ENCODE data around the gene TBX1. TPM values are rescaled to one million over a fixed set of nuclear protein-coding genes. Genes with fewer than 3 reads are reported as not detected.

The TBX1 gene
- total and polyA plus RNA-seq, 10 of the 15 experiments (the other 5 are each of a cell fraction or from before 2014, with no cell fraction given), result not detected

GRCh38 chr22:19739911-19740449 lies 20.6 kb upstream of the TBX1 start:
- SMC1A ChIA-PET (ENCODE audit: uncharacterized antibody, unreplicated experiment), result no interaction called here
- no peak for TF ChIP-seq CEBPZ (IDR thresholded peaks at IDR 0.05; ENCODE audit: low read depth, low read length)
- TF ChIP-seq YY1 (IDR thresholded peaks at IDR 0.05; ENCODE audit: low read depth, low read length), result no peak
- no peak for TF ChIP-seq IRF5 (IDR thresholded peaks at IDR 0.05; ENCODE audit: borderline replicate concordance)
- TF ChIP-seq ZNF217 (IDR thresholded peaks at IDR 0.05), result no peak
- TF ChIP-seq, protein P1, sequence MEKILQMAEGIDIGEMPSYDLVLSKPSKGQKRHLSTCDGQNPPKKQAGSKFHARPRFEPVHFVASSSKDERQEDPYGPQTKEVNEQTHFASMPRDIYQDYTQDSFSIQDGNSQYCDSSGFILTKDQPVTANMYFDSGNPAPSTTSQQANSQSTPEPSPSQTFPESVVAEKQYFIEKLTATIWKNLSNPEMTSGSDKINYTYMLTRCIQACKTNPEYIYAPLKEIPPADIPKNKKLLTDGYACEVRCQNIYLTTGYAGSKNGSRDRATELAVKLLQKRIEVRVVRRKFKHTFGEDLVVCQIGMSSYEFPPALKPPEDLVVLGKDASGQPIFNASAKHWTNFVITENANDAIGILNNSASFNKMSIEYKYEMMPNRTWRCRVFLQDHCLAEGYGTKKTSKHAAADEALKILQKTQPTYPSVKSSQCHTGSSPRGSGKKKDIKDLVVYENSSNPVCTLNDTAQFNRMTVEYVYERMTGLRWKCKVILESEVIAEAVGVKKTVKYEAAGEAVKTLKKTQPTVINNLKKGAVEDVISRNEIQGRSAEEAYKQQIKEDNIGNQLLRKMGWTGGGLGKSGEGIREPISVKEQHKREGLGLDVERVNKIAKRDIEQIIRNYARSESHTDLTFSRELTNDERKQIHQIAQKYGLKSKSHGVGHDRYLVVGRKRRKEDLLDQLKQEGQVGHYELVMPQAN (conservative IDR thresholded peaks at IDR 0.05), result no peak
- TF ChIP-seq ZNF24 (IDR thresholded peaks at IDR 0.05), result no peak
- intact Hi-C loops (cut with micrococcal nuclease; ENCODE audit: unreplicated experiment), result no loop called here
- 29% methylated on average over 6 of the region's 7 CpGs for WGBS (ENCODE audit: insufficient coverage, insufficient replicate concordance, low lambda C conversion rate, missing lambda C conversion rate)
- H3K79me2 ChIP-seq (ENCODE audit: control insufficient read depth, insufficient read depth, low read length), result no peaks in the 10 kb centered on the region
- no peaks in the 10 kb centered on the region for H3K36me3 ChIP-seq (ENCODE audit: control insufficient read depth in 2 of 2, insufficient read depth in 2 of 2, low read length in 1 of 2)
- no peak overlapping the region for H3K9ac ChIP-seq (ENCODE audit: control insufficient read depth, insufficient read depth, low read length)
- no peaks in the 10 kb centered on the region for H3K27me3 ChIP-seq (replicated peaks in 1 of 2; ENCODE audit: control insufficient read depth in 2 of 2, insufficient read depth in 2 of 2, low read length in 1 of 2)
- H2AFZ ChIP-seq (ENCODE audit: control insufficient read depth, low read depth, low read length), result no peak overlapping the region
- no TSS peak for BruUV-seq (replicated peaks)
- H3K4me3 ChIP-seq, result no peak overlapping the region
- ATAC-seq (no peak), DNase-seq (ENCODE audit: low read depth, low spot score) (no peak), FAIRE-seq (no peak)
- no peaks in the 10 kb centered on the region for H3K4me1 ChIP-seq (ENCODE audit: control insufficient read depth, insufficient read depth, low read length)
- POLR2A ChIA-PET, result no interaction called here
- in situ Hi-C loops (cut with MboI), result no loop called here
- H3K9me3 ChIP-seq (replicated peaks; ENCODE audit: control insufficient read depth, insufficient read depth, low read length), result no peaks in the 10 kb centered on the region
- H4K20me1 ChIP-seq (ENCODE audit: control insufficient read depth, insufficient read depth), result no peaks in the 10 kb centered on the region
- no peak overlapping the region for H3K4me2 ChIP-seq (ENCODE audit: control insufficient read depth, insufficient read depth)
- no peak overlapping the region for H3K27ac ChIP-seq (ENCODE audit: control insufficient read depth, insufficient read depth)
- CTCF ChIA-PET, result interaction anchor here (1.3 to 1.4 kb wide), 2 partner anchors 9 to 11 kb away, joined by 3 read pairs; no protein-coding TSS in a partner anchor
- RAD21 ChIA-PET (ENCODE audit: unreplicated experiment), result no interaction called here
